HG03045 (cell line): ENCODE measurements around the gene TNFSF13.

Experiments
- ATAC-seq: cut with Tn5 transposase; IDR thresholded peaks from one replicate; pipeline ENCODE4 v1.9.1; 2021; ENCODE audit warnings: mild to moderate bottlenecking, moderate library complexity; ENCODE audit not compliant: unreplicated experiment

TNFSF13 gene, protein sequence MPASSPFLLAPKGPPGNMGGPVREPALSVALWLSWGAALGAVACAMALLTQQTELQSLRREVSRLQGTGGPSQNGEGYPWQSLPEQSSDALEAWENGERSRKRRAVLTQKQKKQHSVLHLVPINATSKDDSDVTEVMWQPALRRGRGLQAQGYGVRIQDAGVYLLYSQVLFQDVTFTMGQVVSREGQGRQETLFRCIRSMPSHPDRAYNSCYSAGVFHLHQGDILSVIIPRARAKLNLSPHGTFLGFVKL

DNA sequence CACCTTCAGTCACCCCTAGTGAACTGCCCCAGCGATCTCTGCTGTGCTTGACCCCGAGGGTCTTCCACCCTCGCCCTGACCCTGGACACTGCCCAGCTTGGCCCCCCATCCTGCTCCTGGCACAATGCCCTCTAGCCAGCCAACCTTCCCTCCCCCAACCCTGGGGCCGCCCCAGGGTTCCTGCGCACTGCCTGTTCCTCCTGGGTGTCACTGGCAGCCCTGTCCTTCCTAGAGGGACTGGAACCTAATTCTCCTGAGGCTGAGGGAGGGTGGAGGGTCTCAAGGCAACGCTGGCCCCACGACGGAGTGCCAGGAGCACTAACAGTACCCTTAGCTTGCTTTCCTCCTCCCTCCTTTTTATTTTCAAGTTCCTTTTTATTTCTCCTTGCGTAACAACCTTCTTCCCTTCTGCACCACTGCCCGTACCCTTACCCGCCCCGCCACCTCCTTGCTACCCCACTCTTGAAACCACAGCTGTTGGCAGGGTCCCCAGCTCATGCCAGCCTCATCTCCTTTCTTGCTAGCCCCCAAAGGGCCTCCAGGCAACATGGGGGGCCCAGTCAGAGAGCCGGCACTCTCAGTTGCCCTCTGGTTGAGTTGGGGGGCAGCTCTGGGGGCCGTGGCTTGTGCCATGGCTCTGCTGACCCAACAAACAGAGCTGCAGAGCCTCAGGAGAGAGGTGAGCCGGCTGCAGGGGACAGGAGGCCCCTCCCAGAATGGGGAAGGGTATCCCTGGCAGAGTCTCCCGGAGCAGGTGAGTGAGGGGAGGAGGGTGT is at the start of gene TNFSF13:
Gene TNFSF13, plus strand, starts transcription at position 207 of the 776 bp plus-strand sequence. Its CDS starts 290 bp downstream, at position 497.
- no peak for ATAC-seq

DNA sequence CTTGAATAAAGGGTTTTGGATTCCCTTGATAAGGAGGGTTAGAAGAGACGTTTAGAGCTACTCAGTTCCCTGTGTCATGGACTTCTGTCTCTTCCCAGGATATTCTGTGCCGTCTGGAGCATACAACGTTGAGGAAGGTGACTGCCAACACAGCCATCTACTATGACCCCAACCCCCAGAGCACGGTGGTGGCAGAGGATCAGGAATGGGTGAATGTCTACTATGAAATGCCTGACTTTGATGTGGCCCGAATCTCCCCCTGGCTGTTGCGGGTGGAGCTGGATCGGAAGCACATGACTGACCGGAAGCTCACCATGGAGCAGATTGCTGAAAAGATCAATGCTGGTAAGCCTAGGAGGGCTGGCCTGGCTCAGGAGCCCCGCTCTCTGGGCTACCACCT is 49.7 kb upstream of the TNFSF13 start:
- no peak for ATAC-seq

DNA sequence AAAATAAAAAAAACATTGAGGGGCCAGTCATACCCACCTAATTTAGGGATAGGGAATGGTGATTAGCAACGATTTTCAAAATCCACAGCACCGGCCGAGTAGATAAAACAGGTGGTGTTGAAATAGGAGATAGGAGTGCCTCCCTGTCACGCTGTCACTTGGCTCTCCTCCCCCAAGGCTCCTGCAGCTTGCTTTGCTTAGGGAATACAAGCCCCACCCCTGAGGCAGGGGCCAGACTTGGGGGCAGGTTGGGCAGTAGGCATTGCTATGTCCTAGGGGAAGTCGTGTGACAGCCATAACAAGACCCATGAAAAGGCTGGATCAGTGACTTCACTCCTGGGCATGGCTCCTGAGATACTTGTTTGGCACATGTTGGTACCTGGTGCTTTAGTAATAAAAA is 48.6 kb upstream of the TNFSF13 start:
- no peak for ATAC-seq

DNA sequence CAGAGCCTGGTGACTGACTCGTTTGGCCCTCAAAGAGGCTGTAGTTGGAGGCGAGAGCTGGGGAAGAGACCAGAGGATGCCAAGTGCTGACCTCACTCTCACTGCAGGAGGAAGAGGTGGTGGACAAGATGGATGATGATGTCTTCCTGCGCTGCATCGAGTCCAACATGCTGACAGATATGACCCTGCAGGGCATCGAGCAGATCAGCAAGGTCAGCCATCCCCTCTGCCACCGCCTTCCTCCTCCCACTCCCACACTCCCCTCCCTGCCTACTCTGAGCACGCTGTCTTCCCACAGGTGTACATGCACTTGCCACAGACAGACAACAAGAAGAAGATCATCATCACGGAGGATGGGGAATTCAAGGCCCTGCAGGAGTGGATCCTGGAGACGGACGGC is 47.4 kb upstream of the TNFSF13 start:
- no peak for ATAC-seq

DNA sequence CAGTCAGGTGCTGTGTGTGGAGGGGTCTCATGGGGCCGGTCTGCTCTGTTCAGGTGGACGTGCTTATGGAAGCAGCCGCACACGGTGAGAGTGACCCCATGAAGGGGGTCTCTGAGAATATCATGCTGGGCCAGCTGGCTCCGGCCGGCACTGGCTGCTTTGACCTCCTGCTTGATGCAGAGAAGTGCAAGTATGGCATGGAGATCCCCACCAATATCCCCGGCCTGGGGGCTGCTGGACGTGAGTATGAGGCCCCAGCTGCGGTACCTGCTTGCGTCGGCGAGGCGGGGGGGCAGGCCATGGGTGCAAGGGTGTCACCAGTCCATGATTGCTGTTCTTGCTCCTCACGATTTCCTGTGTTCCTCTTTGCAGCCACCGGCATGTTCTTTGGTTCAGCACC is 46.4 kb upstream of the TNFSF13 start:
- ATAC-seq = no peak

DNA sequence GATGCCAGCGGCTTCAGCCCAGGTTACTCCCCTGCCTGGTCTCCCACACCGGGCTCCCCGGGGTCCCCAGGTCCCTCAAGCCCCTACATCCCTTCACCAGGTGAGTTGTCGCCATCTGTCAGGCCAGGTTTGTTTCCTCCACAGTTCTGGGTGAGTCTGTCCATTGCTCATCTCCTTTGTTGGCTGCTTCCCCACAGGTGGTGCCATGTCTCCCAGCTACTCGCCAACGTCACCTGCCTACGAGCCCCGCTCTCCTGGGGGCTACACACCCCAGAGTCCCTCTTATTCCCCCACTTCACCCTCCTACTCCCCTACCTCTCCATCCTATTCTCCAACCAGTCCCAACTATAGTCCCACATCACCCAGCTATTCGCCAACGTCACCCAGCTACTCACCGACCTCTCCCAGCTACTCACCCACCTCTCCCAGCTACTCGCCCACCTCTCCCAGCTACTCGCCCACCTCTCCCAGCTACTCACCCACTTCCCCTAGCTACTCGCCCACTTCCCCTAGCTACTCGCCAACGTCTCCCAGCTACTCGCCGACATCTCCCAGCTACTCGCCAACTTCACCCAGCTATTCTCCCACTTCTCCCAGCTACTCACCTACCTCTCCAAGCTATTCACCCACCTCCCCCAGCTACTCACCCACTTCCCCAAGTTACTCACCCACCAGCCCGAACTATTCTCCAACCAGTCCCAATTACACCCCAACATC is 45.6 kb upstream of the TNFSF13 start:
- no peak for ATAC-seq

DNA sequence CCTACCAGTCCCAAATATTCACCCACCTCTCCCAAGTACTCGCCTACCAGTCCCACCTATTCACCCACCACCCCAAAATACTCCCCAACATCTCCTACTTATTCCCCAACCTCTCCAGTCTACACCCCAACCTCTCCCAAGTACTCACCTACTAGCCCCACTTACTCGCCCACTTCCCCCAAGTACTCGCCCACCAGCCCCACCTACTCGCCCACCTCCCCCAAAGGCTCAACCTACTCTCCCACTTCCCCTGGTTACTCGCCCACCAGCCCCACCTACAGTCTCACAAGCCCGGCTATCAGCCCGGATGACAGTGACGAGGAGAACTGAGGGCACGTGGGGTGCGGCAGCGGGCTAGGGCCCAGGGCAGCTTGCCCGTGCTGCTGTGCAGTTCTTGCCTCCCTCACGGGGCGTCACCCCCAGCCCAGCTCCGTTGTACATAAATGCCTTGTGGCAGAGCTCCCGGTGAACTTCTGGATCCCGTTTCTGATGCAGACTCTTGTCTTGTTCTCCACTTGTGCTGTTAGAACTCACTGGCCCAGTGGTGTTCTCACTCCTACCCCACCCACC is 44.6 kb upstream of the TNFSF13 start:
- no peak for ATAC-seq

DNA sequence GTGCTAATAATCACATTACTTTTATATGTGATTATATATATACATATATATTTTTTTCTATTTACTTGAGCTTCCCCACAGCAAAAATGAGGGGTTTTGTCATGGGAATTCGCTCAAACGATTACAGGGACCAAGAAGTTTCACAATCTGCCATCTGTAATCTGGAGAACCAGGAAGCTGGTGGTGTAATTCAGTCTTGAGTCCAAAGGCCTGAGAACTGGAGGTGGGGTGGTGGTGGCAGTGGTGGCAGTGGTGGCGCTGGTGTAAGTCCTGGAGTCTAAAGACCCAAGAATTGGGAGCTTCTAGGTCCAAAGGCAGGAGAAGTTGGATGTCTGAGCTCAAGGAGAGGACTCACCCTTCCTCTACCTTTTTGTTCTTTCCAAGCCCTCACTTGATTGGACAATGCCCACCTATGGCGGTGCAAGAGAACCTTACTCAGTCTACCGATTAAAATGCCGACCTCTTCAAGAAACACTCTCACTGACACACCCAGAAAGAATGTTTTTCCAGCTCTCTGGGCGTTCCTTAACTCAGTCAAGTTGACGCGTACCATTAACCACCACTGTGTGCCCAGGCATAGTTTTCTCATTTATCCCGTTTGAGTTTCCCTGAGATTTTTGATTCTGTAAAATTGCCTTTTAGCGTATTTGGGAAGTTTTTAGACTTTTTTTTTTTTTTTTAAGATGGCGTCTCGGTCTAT is 42.5 kb upstream of the TNFSF13 start:
- ATAC-seq = no peak

DNA sequence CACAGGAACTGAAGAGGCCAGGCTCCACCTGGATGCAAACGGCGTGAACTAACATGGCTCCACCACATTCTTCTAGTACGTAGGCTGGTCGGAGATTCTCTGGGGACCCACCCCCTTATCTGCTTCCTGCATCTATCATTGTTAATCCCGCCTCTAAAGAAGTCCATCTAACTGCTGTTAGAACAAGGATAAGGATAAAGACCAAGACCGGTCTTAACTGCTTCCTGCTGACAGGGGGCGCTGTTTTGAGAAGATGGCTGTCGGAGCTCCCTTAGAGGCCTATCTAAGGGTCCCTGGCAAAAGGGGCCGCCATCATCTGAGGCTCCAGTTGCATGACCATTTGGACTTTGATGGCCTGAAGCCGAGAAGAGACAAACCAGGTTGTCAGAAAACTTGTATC is 35.5 kb upstream of the TNFSF13 start:
- ATAC-seq = no peak

DNA sequence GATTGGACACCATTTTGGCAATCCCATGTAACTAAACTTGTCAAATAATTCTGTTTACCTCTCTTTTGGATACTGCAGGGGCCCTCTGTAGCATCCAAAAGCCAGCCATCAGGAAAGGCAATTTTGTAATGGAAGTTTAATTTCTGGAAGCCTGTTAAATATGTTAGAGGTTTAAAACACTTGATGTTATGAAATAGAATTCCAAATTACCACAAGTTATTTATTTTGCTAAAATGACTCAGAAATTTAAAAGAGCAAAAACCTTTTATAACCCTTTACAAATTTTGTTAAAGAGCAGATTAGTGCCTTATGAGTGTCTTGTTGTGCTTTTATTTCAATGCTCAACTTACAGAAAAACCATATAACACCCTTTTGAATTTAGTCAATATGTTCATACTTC is 29.7 kb upstream of the TNFSF13 start:
- no peak for ATAC-seq

DNA sequence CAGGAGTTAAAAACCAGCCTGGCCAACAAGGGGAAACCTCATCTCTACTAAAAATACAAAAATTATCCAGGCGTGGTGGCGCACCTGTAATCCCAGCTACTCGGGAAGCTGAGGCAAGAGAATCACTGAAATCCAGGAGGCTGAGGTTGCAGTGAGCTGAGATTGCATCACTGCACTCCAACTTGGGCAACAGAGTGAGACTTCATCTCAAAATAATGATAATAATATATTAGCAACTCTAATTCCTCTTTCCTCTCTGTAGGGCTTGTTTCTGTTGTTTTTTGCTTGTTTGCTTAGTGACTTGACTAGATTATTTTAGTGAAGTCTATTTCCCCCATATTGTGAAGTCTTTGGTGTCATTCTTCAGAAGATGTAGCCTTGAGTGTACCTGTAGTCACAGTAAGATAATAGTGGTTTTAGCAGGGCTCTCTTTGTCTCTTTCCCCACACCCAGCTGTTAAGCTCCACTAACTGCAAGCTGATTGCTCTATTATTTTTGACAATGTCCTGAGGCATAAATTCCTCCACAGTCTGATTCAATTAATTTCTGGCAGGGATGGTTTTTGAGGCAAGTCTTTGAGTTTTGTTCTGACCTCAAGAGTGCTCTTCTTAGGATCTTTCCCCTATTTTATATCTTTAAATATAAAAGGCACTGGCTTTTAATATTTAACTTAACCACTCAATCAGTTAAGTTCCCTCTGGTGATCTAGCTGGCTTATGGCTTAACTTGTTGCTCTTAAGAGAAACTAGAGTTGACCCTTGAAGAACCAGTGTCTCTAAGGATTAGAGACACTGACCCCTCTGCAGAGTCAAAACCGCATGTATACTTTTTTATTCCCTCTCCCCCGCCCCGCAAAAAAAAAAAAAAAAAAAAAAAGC is 28.3 kb upstream of the TNFSF13 start:
- ATAC-seq = no peak

DNA sequence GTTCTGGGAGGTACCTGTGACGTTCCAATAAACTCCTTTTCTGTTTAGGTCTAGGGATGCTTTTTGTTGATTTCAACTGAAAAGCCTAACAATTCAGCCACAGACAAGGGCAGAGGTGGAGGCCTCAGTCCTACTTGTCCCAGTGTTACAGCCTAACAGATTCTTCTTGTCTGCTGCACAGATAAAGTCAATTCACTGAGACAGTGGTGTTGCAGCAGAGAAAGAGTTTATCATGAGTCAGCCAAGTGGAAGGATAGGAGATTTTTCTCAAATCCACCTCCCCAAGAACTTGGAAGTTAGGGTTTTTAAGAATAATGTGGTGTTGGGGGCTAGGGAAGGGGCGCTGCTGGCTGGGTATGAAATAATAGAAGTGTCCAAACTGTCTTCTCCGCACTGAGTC is 20.5 kb upstream of the TNFSF13 start:
- ATAC-seq = no peak

DNA sequence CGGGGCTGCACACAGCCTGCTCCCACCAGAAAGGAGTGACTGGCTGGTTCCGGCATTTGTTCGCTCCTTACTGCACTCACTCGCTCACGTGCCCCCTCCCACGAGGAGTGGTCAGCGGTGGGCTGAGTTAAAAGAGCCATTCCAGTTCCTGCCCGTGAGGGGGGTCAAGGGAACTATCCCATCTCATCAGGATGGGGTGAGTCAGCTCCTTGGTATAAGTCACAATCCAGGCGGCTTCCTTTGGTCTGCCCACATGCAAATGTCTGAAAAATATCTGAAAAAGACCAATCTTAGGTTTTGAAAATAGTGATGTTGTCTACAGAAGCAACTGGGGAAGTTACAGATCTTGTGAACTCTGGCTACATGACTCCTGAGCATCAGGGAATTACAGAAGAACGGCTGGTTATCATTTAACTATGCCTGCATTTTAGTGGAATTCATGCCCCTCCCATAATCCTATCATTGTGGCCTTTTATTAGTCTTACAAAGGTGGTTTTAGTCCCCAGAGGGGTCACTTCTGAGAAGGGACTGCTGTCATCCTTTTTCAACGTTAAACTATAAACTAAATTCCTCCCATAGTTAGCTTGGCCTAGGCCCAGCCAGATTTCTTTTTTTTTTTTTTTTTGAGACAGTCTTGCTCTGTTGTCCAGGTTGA is 19.5 kb upstream of the TNFSF13 start:
- no peak for ATAC-seq

DNA sequence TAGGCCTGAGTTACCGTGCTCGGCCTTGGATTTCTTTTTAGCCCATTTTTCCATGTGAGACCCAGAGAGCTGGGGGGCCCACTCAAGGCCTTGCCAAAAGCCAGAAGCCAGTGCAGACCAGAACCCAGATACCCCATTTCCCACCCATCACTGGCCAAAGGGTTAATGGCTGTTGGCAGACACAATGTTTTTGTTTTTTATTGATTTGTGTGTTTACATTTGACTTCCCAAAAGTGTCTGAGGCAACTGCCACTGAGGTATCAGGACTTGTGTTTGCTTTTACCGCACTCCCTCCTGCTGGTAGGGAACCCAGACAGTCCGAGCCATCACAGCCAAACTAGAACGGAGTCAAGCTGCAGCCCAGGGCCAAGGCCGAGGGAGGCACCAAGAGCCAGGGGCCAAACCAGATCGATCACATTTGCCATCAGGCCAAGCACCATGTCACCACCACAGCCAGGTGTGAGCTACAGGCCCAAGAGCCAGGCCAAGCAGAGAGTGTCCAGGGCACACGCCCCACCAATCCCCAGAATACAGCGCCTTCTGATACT is 17.4 kb upstream of the TNFSF13 start:
- ATAC-seq = no peak

DNA sequence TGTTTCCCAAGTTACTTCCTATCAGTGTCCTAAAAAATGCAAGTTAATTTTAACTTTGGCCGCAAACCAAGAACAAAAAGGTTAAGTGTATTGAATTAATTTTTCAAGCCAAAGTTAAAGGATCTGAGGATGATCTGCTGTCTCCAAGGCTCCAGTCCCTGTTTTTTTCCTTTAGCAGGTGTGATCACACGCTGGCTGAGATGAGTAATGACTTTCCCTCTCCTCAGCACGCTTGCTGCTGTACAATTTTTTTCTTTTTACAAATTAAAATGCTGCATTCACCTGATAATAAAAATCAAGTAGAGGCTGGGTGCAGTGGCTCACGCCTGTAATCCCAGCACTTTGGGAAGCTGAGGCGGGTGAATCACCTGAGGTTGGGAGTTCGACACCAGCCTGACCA is 13.6 kb upstream of the TNFSF13 start:
- ATAC-seq = no peak

DNA sequence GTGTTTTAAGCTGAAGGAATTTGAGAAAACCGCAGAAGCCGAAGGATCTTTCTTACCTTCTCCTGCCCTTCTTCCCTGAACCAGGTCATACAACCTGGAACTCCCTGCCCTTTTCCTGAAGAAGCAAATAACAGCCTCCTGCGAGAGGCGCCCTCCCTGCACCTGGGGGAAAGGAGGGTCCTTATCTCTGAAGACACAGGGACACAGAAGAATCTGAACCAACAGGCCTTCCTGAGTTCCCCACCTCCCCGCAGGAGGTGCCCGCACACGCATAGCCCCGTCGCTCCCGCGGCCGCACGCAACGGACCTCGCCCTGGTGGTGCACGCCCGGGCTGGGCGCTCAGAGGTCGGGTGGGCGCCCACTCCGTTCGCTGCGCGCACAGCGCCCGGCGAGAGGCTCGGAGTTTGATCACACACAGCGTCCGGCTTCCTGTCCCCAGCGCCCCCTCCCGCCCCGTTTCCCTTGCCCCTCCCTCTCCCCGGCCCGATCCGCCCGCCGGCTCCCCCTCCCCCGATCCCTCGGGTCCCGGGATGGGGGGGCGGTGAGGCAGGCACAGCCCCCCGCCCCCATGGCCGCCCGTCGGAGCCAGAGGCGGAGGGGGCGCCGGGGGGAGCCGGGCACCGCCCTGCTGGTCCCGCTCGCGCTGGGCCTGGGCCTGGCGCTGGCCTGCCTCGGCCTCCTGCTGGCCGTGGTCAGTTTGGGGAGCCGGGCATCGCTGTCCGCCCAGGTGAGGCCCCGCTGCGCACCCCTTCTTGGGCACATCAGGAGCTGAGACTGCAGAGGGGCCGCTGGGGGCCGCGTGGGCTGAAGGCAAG is 9.8 kb upstream of the TNFSF13 start, which contains the start of gene TNFSF12:
Gene TNFSF12, plus strand, starts transcription at position 474 of the 816 bp plus-strand sequence. Its CDS starts 96 bp downstream, at position 570.
- no peak for ATAC-seq

DNA sequence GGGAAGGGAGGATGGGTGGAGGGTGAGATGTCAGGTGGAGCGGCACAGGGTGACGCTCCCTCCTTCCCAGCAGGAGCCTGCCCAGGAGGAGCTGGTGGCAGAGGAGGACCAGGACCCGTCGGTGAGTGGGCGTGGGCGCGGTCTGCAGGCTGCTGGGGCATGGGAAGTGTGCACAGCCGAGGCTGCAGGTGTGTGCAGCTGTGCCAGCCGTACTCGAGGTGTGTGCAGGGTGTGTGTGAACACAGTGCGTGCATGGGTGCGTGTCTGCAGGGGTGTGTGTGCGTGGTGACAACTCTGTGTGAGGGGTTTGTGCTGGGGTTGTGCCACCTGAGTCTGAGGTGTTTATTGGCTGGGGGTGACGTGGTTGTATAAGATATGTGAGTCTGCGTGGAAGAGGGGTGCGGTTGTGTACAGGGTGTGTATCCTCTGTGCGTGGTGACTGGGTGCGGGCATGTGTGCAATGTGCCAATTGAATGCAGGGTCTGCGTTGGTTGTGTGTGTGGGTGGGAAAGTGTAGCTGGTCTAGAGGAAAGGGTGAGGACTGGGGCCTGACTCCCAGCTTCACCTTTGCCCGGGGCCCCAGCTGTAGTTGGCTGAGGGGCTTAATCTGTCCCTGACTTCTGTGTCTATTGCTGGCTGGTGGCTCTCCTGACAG is 9.0 kb upstream of the TNFSF13 start:
- no peak for ATAC-seq

DNA sequence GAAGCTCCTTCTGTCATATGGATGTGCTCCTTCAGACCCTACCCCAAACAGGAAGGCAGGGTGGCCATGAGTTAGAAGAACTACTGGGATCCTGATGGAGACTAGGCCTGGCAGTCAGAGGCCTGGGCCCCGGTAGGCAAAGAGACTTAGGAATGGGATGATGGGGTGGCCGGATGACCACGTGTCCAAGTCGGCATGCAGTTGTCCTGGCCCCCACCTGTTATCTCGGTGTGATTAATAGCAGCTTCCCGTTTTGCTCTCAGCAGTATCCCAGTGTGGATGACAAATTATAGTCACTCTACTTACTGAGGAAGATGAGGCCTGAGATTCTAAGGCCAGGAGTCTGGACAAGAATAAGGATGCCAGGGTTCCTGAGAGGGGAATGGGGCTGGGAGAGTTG is 8.2 kb upstream of the TNFSF13 start:
- no peak for ATAC-seq
